CD4-positive, alpha-beta T cell treated with Interleukin-15 for 4 hours (primary cell): Measurements from ENCODE around the gene CIITA.
"Not testable (repeated sequence)": the region's sequence is repeated elsewhere in the genome, so short reads cannot be mapped to it uniquely, and the experiment has no call there.

Source experiments
- DNase-seq: peaks from one replicate; pipeline ENCODE4 v3.0.0-alpha.2; 2020; ENCODE audit warnings: low spot score

The CIITA gene, protein sequence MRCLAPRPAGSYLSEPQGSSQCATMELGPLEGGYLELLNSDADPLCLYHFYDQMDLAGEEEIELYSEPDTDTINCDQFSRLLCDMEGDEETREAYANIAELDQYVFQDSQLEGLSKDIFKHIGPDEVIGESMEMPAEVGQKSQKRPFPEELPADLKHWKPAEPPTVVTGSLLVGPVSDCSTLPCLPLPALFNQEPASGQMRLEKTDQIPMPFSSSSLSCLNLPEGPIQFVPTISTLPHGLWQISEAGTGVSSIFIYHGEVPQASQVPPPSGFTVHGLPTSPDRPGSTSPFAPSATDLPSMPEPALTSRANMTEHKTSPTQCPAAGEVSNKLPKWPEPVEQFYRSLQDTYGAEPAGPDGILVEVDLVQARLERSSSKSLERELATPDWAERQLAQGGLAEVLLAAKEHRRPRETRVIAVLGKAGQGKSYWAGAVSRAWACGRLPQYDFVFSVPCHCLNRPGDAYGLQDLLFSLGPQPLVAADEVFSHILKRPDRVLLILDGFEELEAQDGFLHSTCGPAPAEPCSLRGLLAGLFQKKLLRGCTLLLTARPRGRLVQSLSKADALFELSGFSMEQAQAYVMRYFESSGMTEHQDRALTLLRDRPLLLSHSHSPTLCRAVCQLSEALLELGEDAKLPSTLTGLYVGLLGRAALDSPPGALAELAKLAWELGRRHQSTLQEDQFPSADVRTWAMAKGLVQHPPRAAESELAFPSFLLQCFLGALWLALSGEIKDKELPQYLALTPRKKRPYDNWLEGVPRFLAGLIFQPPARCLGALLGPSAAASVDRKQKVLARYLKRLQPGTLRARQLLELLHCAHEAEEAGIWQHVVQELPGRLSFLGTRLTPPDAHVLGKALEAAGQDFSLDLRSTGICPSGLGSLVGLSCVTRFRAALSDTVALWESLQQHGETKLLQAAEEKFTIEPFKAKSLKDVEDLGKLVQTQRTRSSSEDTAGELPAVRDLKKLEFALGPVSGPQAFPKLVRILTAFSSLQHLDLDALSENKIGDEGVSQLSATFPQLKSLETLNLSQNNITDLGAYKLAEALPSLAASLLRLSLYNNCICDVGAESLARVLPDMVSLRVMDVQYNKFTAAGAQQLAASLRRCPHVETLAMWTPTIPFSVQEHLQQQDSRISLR

DNA sequence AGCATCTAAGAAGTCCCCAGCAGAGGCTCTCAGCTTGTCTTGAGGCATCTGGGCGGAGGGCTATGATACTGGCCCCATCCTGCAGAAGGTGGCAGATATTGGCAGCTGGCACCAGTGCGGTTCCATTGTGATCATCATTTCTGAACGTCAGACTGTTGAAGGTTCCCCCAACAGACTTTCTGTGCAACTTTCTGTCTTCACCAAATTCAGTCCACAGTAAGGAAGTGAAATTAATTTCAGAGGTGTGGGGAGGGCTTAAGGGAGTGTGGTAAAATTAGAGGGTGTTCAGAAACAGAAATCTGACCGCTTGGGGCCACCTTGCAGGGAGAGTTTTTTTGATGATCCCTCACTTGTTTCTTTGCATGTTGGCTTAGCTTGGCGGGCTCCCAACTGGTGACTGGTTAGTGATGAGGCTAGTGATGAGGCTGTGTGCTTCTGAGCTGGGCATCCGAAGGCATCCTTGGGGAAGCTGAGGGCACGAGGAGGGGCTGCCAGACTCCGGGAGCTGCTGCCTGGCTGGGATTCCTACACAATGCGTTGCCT is at the start of gene CIITA:
CIITA (plus strand) TSS at position 404 of the 543 bp plus-strand sequence; CDS start at position 533, 129 bp downstream.
- peak; percentile 66 for DNase-seq

DNA sequence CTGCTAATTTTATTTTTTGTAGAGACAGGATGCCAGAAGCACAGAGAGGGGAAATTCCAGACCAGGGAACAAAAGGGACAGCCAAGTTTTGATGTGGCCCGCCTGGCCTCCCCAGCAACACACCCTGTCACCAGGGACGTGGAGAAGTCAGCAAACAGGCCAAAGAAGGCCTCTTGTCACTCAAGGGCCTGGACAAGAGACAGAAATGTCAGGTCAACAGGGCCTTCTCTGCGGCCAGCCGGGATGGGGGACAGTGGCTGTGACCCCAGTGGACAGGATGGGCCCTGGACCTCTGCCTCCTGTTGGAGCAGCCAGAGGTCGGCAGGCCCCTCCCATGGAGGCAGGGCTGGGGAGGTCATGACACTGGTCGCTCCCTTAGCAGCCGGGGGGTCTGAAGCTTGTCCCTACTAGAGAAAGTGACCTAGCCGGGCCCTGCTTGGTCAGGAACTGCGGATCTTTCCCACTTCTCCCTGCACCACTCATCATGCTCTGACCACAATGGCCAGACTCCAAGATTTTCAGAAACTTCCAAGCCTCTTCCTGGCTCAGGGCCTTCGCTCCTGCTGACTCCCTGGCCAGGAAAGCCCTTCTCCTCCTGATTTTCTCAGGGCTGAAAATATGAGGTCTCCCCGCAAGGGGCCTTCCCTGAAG is 49.2 kb upstream of the CIITA start:
- DNase-seq = no peak

DNA sequence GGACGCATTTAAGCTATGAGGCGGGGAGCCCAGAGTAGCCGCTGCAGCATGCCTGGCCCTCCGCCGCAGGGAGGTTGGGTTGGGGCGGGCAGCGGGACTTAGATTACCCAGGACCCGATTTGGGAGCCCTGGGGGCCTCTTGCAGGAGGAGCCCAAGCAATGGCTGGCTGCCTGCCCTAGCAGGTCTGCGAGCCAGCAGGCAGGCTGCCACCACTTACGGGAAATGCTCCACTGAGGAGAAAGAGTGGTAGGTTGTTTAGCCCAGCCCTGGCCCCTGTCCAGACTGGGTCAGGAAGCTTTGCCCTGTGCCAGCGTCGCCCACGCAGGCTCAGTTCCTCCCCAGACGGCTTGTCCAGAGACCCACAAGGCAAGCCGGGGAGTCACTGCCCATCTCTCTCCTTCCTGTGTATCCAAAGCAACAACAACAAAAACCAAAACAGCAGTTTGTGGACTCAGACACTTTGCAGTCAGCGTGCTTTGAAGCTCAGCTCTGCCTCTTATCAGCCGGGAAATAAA is 48.1 kb upstream of the CIITA start:
- no peak for DNase-seq

DNA sequence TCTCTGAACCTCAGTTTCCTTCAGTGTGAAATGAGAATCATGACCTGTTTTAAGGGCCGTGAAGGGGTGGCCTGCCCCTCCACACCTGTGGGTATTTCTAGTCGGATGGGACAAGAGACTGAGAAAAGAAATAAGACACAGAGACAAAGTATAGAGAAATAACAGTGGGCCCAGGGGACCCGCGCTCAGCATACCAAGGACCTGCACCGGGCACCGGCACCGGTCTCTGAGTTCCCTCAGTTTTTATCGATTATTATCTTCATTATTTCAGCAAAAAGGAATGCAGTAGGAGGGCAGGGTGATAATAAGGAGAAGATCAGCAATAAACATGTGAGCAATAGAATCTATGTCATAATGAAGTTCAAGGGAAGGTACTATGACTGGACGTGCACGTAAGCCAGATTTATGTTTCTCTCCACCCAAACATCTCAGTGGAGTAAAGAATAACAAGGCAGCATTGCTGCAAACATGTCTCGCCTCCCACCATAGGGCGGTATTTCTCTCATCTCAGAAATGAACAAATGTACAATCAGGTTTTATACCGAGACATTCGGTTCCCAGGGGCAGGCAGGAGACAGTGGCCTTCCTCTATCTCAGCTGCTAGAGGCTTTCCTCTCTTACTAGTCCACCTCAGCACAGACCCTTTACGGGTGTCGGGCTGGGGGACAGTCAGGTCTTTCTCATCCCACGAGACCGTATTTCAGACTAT is 47.5 kb upstream of the CIITA start:
- not testable (repeated sequence) for DNase-seq

DNA sequence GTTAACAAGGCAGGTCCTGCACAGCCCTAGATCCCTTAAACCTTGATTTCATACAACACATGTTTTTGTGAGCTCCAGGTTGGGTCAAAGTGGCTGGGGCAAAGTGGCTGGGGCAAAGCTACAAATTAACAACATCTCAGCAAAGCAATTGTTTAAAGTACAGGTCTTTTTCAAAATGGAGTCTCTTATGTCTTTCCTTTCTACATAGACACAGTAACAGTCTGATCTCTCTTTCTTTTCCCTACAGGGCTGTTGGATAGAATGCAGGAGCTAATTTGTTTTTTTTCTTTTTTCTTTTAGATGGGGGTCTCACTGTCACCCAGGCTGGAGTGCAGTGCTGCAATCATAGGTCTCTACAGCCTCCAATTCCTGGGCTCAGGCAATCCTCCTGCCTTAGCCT is 46.8 kb upstream of the CIITA start:
- not testable (repeated sequence) for DNase-seq

DNA sequence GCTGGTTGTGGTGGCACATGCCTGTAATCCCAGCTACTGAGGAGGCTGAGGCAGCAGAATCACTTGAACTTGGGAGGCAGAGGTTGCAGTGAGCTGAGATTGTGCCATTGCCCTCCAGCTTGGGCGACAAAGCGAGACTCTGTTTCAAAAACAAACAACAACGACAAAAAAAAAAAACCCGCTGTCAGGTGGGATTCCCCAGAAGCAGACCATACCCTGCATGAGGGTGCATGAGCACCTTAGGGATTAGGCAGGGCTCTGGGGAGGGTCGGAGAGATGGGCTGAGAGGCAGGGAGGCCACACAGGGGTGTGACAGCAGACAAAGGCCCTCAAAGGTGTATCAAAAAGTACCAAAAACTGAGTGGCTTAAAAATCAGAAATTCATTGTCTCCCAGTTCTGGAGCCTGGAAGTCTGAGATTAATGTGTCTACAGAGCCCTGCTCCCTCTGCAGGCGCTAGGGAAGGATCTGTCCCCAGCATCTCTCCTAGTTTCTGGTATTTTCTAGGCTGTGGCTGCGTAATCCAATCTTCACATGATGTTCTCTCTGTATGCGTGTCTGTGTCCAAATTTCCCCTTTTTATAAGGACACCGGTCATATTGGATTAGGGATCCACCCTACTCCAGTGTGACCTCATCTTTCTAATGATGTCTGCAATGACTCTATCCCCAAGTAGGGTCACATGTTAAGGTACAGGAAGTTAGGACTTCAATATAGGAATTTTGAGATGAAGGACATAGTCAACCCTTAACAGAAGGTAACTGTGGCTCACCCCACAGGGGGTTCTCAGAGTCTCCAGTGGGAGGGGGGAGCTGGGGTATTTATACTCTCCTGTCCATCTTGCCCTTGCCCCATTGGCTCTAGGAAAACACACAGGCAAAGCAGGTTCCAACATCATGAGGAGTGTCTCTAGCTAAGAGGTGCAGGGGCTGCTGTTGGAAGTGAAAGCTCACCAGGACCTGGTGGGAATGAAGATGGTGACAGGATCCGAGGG is 44.8 kb upstream of the CIITA start:
- no peak for DNase-seq

DNA sequence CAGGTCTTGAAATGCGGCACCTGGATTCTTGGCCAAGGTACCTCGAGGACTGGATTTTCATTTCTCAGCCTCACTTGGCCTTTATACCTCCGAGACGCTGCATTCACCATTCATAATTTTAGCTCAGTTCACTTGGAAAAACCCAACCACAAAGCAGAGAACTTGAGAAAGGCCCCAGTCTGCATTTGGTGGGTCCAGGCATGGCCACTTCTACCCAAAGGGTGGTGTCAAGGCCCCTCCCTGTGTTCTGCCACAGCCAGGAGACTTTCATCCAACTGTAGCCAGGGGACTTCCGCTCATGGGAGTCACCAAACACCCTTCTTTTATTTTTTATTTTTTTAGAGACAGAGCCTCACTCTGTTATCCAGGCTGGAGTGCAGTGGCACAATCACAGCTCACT is 43.7 kb upstream of the CIITA start:
- no peak for DNase-seq

DNA sequence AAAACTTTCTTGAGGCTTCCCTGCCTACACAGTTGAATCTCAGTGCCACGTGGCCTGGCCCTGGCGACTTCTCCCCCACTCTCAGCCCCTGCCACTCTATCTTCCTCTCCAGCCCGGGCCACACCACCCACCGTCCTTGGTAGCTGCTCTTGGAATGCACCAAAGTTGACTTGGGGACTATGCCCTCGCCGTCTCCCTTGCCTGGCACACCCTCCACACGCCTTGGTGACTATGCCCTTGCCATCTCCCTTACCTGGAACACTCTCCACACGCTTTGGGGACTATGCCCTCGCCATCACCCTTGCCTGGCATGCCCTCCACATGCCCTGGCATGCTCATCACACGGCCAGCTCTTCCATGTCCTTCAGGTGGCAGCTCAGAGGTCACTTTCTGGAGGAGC is 42.9 kb upstream of the CIITA start:
- no peak for DNase-seq

DNA sequence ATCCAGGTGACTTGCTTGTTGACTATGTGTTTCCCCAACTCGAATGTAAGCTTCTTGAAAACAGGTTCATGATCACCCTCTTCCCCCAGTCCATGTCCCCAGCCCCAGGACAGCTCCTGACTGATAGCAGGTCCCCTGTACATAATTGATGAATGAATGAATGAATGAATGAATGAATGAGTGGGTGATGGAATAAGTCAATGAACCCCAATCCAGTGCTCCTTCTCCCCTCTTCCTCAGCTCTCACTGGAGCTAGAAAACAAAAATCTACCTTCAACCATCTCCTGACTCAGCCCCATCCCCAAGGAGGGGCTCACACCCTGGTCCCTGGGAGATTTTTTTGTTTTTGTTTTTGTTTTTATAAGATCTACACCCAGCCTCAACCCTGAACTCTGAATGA is 42.2 kb upstream of the CIITA start:
- no peak for DNase-seq

DNA sequence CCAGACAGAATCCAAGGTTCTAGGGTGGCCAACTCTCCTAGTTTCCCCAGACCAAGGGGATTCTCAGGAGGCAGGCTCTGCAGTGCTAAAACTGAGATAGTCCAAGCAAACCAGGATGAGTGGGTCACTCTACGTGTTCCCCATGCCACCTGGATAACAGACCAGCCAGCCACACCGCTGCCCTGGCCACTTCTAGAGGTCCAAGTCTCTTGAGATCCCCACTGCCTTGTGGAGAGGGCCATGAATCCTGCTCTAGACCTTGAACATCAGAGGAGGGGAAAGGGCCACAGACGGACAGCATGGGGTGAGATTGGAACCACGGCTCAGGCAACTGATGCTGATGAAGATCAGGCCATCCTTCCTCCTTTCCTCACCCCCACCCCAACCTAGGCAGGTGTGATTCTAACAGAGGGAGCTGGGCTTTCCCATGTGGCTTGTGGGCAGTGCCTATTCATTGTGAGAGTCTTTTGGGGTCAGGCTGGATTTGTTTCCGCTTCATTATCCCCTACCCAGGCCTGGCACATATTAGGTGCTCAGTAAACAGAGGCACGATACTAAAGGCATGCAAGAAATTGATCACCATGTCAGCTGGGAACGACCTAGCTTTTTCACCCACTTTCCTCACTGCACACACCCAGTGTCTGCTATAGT is 41.6 kb upstream of the CIITA start:
- DNase-seq = no peak

DNA sequence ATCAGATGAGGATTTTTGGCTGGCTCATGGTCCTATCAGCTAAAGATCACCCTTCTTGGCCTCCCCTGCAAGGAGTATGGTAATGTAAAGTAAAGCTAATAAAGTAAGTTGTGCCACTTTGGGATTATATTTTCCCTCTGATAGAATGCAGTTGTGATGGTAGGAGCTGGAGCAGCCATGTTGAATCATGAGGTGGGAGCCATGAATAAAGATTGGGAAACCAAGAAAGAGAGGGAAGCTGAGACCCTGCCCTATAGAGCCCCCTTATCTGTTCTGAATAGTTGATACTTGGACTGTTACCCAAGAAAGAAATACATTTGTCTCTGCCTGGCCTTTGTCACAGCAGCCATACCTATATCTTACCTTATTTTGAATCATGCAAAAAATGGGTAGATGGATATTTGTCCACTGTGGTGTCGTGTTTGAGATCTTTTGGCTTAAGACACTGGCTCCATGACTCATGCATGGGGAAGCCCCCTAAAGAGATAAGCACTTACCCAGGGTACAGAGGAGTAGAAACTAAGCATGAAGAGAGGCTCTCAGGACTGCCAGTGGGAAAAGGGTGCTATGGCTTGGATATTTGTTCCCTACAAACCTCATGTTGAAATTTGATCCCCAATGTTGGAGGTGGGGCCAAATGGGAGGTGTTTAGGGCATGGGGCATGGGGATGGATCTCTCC is 40.7 kb upstream of the CIITA start:
- no peak for DNase-seq

DNA sequence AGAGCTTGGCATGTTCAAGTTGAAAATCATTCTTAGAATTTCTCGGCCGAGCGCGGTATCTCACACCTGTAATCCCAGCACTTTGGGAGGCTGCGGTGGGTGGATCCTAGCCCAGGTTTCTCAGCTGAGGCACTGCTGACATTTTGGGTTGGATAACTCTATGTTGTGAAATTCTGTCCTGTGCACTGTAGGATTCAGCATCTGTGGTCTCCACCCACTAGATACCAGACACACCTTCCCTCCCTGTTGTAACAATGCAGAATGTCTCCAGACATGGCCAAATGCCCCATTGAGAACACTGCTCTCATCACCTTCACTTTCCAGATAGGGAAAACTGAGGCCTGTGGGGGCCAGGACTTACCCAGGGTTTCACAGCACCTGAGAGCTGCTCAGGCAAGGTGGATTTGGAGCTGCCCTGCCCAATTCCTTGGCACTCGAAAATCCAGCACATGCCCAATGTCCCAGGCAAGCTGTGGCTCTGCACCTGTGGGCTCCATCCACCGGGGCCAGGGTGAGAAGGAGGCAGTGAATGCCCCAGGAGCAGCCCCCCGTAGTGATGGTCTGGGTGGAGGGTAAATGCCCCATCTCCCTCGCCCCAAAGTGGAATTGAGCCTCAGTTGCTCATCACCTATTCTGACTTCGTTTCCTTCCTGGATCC is 38.3 kb upstream of the CIITA start:
- no peak for DNase-seq

DNA sequence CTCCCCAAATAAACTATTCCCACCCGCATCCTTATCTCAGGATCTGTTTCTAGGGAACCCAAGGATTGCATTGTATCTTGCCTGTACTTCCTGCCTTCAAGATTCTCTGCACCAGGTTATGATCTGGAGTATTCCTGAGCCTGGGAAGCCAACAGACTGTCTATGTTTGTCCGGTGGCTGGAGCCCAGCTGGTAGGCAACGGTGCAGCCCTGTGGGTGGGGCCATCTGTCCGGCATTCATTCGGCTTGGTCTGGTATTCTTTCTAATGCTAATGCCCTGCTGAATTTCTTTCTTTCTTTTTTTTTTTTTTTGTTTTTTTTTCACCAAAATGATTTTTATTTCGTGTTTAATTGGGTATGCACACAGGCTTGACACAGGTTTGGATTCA is 37.7 kb upstream of the CIITA start:
- no peak for DNase-seq

DNA sequence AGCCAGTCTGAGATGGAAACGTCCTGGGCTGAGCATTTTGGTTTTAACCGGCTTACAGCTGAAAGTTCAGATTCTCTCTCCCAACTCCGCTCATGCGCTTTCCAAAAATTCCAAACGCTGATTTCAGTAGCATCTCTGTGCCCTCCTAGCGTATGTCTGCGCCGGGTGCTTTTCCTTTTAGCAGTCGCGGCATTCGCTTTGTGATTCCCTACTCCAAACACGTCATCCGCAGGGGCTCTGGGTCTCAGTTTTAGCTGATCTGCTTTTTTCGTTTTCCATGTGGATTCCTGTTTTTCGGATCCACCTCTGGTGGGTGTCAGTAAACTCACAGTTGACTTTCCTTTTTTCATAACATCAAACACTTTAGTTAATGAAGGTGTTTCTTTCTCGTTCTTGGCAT is 36.3 kb upstream of the CIITA start:
- DNase-seq = no peak

DNA sequence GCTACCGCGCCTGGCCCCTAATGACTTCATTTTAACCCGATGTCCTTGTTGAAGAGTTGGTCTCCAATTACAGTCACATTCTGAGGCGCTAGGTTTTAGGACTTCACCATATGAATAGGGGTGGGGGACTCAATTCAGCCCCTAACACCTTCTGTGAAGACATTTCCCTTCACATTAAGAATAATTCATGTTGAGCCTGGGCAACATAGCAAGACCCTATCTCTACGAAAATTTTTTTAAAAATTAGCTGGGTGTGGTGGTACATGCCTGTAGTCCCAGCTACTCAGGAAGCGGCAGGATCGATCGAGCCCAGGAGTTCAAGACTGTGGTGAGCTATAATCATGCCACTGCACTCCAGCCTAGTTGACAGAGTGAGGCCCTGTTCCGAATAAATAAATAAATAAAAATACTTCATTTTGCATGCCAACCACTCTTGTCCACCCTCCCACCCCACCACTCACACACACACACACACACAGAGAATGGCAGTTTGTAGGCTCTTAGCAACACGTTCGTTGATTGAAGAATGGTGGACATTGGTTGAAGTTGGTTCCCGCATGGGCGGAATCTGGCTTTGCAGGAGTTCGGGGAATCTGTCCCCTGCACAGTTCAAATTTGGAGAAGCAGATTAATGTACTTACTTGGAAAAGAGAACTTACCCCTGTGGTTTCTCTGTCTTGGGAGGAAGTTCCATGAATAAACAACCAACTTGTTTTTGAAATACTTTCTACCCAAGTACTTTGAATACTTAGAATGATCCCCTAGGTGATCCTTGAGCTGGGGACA is 30.6 kb upstream of the CIITA start:
- DNase-seq = no peak

DNA sequence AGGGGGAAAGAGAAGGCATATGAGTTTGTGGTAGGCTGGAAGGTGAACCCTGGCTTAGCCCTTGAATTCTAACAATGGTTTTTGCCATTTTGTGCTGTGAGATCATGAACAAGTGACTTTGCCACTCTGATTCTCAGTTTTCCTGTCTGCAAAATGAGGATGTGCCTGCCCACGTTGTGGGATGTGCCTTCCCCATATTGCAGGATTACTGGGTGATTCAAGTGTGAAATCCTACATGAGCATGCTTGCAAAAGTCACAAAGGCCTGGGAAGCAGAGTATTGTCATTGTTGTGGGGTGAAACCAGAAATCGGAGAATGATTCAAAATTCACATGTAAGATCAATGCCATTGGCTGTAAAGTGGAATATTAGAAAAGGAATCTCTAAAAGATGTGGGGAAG is 29.8 kb upstream of the CIITA start:
- no peak for DNase-seq

DNA sequence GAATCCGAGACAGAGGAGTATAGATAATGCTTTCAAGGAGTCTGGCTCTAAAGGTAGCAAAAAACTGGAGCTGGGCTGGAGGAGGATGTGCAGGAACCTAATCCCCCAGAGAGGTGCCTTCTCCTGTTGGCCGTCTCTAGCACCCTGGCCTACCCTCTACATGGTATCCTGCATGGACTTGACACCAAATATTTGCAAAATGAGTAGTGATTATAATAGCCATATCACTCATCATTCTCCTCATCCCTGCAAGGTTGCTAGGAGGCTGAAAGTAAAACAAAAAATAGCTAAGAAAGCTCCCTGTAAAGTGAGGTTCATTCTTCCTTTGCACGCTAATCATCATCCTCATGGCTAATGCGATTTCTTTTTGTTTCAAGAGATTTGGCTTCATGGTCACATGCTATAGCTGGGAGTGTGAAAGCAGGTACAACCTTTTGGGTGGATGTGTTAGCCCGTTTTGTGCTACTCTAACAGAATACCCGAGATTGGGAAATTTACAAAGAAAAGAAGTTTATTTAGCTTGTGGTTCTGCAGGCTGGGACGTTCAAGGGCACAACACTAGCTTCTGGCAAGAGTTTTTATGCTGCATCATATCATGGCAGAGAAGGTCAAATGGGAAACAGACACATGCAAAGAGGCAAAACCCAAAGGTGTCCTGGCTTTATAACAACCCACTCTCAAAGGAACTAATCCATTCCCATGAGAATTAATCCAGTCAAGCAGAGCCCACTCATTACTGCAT is 27.1 kb upstream of the CIITA start:
- no peak for DNase-seq
